Pancreas (tissue), 10 donors: ENCODE measurements around the gene PLA2G15. TPM values are rescaled to one million over a fixed set of nuclear protein-coding genes. Genes with fewer than 3 reads are reported as not detected.

Experiments
- ATAC-seq, 4 donors: fragments of 200-7000 bp; cut with Tn5 transposase; one replicate each; pipeline versions ENCODE4 v1.8.0 to v1.9.1; 2020; ENCODE audit warnings: mild to moderate bottlenecking in 4 of 4, moderate library complexity in 4 of 4
- DNase-seq, 6 donors: peaks; one replicate each; pipeline ENCODE4 v3.0.0-alpha.2; 2020
- FAIRE-seq: peaks from 2 replicates; lab custom pipeline; 2012; peaks lifted over from hg19 to GRCh38; lab: Jason Lieb, UNC
- H3K27ac ChIP-seq, 4 donors: fragments of 200-600 bp; sonication (generic); 1 replicate in 3 of 4; 2 replicates in 1 of 4; pipeline versions ENCODE4 v1.5.0 to v1.8.0; 2020
- H3K27me3 ChIP-seq, 4 donors: fragments of 200-600 bp; one replicate each; pipeline ENCODE4 v1.8.0; 2021
- H3K36me3 ChIP-seq, 3 donors: fragments of 200-600 bp; sonication (generic) in 1 of 3; one replicate each; pipeline versions ENCODE4 v1.5.0 to v1.8.0; 2020 to 2021
- H3K4me1 ChIP-seq, 3 donors: fragments of 200-600 bp; one replicate each; pipeline ENCODE4 v1.8.0; 2021
- H3K4me3 ChIP-seq, 4 donors: fragments of 200-600 bp; sonication (generic) in 2 of 4; one replicate each; pipeline versions ENCODE4 v1.5.0 to v1.8.0; 2020 to 2021
- H3K9me3 ChIP-seq, 4 donors: fragments of 200-600 bp; one replicate each; pipeline ENCODE4 v1.8.0; 2021
- CTCF ChIP-seq, 4 donors: fragments of 200-600 bp; sonication (generic) in 3 of 4; IDR thresholded peaks; one replicate each; pipeline versions ENCODE4 v1.5.0 to v1.8.0; 2021; ENCODE audit warnings: antibody characterized with exemption in 4 of 4
- whole genome bisulfite sequencing, 2 donors: extraction: QIAGEN DNeasy Blood & Tissue Kit; methylation state at CpG; one replicate each; pipeline ENCODE4 v1.1.7; 2013; 5-methylcytosine and 5-hydroxymethylcytosine counted together
- intact Hi-C, 3 donors: fragments of 100-400 bp; cut with DNase I; formaldehyde crosslinking; loops; one replicate each; pipeline versions ENCODE4 v1.11.1 to v1.14.2; 2022
- polyA plus RNA-seq, 2 donors: library from polyadenylated mRNA; stranded (reverse); fragments of 200-250 nt; gene quantifications; one replicate each; pipeline ENCODE4 v1.2.3, GENCODE V29; 2013
- total RNA-seq, 6 donors: library from RNA; stranded (reverse); fragmentation: NEBNext Ultra II Directional in 4 of 6; extraction: Animal tissue kit (Norgen Biotek cat#: 25700) in 4 of 6; gene quantifications; one replicate each; pipeline versions ENCODE4 v1.2.1 to v1.2.4, GENCODE V29; 2021 to 2023
- donor health status: healthy with polysubstance abuse.
- donor health status: DM: no; HTN: no; CAD: no; lungs with moderate emphysema.
- donor health status: DM: no; HTN: no; CAD: no.
- donor health status: control.
- donor health status: control.
- donor health status: Bipolar disorder and iron deficiency.
- donor health status: DM: yes; HTN: yes; CAD: no.
- donor health status: DM: no; HTN: no; CAD: no.
- donor health status: DM: no; HTN: no; CAD: no.
- donor health status: DM: yes; HTN: yes; CAD: no.

Gene PLA2G15
- total and polyA plus RNA-seq, 8 donors = 3.5 to 14.1 (median 5.6) TPM

- no peaks in the 10 kb centered on the region for H3K4me1 ChIP-seq
- 74 to 77% methylated on average over 11 of the region's 11 CpGs for WGBS, 2 donors
- no peak for ATAC-seq
Measured at GRCh38 chr16:68299571-68300453, 54.6 kb downstream of the PLA2G15 start.

GRCh38 chr16:68300734-68301459, 55.7 kb downstream of the PLA2G15 start:
- DNase-seq = no peak
- H3K36me3 ChIP-seq = peaks cover 0 to 52% (median 19%) of the 10 kb centered on the region in 3 donors

More at GRCh38 chr16:68299571-68300453, 54.6 kb downstream of the PLA2G15 start:
- Histone ChIP-seq H3K9me3 (no peaks in the 10 kb centered on the region), H3K27ac (no peak overlapping the region), H3K36me3 (peaks cover 0 to 52% (median 19%) of the 10 kb centered on the region in 3 donors), H3K4me3 (no peak overlapping the region), H3K27me3 (no peaks in the 10 kb centered on the region)
- FAIRE-seq = no peak
- no peak for DNase-seq
- no peak for TF ChIP-seq CTCF (IDR thresholded peaks at IDR 0.05)
- intact Hi-C loops = no loop called here

GRCh38 chr16:68306633-68307032, 61.5 kb downstream of the PLA2G15 start:
- WGBS, 2 donors = 95 to 97% methylated on average over 3 of the region's 3 CpGs
- no peak for TF ChIP-seq CTCF (IDR thresholded peaks at IDR 0.05)
- ATAC-seq = no peak
- no peaks in the 10 kb centered on the region for H3K27me3 ChIP-seq
- no peak overlapping the region for H3K27ac ChIP-seq
- intact Hi-C loops = no loop called here
- peaks cover 0 to 12% (median 12%) of the 10 kb centered on the region in 3 donors for H3K4me1 ChIP-seq
- DNase-seq = no peak
- no peaks in the 10 kb centered on the region for H3K9me3 ChIP-seq
- H3K4me3 ChIP-seq = no peak overlapping the region
- H3K36me3 ChIP-seq = peaks cover 0 to 33% (median 17%) of the 10 kb centered on the region in 3 donors
- no peak for FAIRE-seq

More at GRCh38 chr16:68300734-68301459, 55.7 kb downstream of the PLA2G15 start:
- intact Hi-C loops = no loop called here
- no peaks in the 10 kb centered on the region for H3K27me3 ChIP-seq
- 79% methylated on average over 7 of the region's 7 CpGs for WGBS, 2 donors
- no peaks in the 10 kb centered on the region for H3K9me3 ChIP-seq
- no peak overlapping the region for H3K27ac ChIP-seq
- no peaks in the 10 kb centered on the region for H3K4me1 ChIP-seq
- ATAC-seq (no peak), FAIRE-seq (no peak)
- H3K4me3 ChIP-seq = no peak overlapping the region
- TF ChIP-seq CTCF (IDR thresholded peaks at IDR 0.05) = no peak

- intact Hi-C loops = no loop called here
- no peaks in the 10 kb centered on the region for H3K9me3 ChIP-seq
- H3K27me3 ChIP-seq = no peaks in the 10 kb centered on the region
- H3K4me1 ChIP-seq = peaks cover 0 to 15% (median 12%) of the 10 kb centered on the region in 3 donors
- ATAC-seq = no peak
- no peak for TF ChIP-seq CTCF (IDR thresholded peaks at IDR 0.05)
- 30 to 33% methylated on average over 6 of the region's 6 CpGs for WGBS, 2 donors
- peak overlapping the region; percentile 91 to 97 (median 92) for H3K4me3 ChIP-seq
- peaks cover 0 to 7% (median 4%) of the 10 kb centered on the region in 3 donors for H3K36me3 ChIP-seq
- no peak for FAIRE-seq
- no peak for DNase-seq
- H3K27ac ChIP-seq = no peak overlapping the region
Measured at GRCh38 chr16:68309799-68310198, 64.6 kb downstream of the PLA2G15 start.
